HepG2 (cell line): Measurements from ENCODE around the gene NECAP2. TPM values are rescaled to one million over a fixed set of nuclear protein-coding genes. Genes with fewer than 3 reads are reported as not detected.
A peak's percentile ranks its signal among the peaks of the same experiment; 100 is the strongest.

Source experiments
- ADNP ChIP-seq: sonication (generic); formaldehyde crosslinking; IDR thresholded peaks from 2 replicates; pipeline ENCODE4 v1.4.0; 2020; ENCODE audit warnings: missing genetic modification reagents
- AKAP8 ChIP-seq: sonication (generic); formaldehyde crosslinking; IDR thresholded peaks from 2 replicates; pipeline ENCODE4 v1.5.1; 2020; ENCODE audit warnings: mild to moderate bottlenecking, missing genetic modification reagents
- FLYWCH1 ChIP-seq: sonication (generic); formaldehyde crosslinking; IDR thresholded peaks from 2 replicates; pipeline ENCODE4 v1.8.1; 2023; ENCODE audit warnings: mild to moderate bottlenecking, missing genetic modification reagents
- GPN1 ChIP-seq: sonication (generic); formaldehyde crosslinking; IDR thresholded peaks from 2 replicates; pipeline ENCODE4 v1.5.1; 2020; ENCODE audit warnings: missing genetic modification reagents, borderline replicate concordance
- HNF4A ChIP-seq: sonication (generic); formaldehyde crosslinking; IDR thresholded peaks from 2 replicates; pipeline ENCODE4 v1.4.0; 2020; ENCODE audit warnings: missing genetic modification reagents
- HOXA7 ChIP-seq: sonication (generic); formaldehyde crosslinking; IDR thresholded peaks from 2 replicates; pipeline ENCODE4 v1.8.1; 2022; ENCODE audit warnings: mild to moderate bottlenecking, missing genetic modification reagents, moderate library complexity
- NAIF1 ChIP-seq: sonication (generic); formaldehyde crosslinking; IDR thresholded peaks from 2 replicates; pipeline ENCODE4 v1.5.0; 2020; ENCODE audit warnings: mild to moderate bottlenecking, missing genetic modification reagents, borderline replicate concordance
- NR2F6 ChIP-seq, 2 experiments: IDR thresholded peaks; 2 replicates each; pipeline ENCODE4 v1.6.1; 2016; ENCODE audit warnings: antibody characterized with exemption in 1 of 2, mild to moderate bottlenecking in 1 of 2
- RFX1 ChIP-seq: fragments of 450-650 bp; IDR thresholded peaks from 2 replicates; pipeline ENCODE4 v1.6.1; 2017
- SALL1 ChIP-seq: sonication (generic); formaldehyde crosslinking; IDR thresholded peaks from 2 replicates; pipeline ENCODE4 v1.8.0; 2022; ENCODE audit warnings: mild to moderate bottlenecking, missing genetic modification reagents
- SALL2 ChIP-seq: sonication (generic); formaldehyde crosslinking; IDR thresholded peaks from 2 replicates; pipeline ENCODE4 v1.8.1; 2023; ENCODE audit warnings: mild to moderate bottlenecking, missing genetic modification reagents, inconsistent platforms
- SNAPC2 ChIP-seq: sonication (generic); formaldehyde crosslinking; IDR thresholded peaks from 2 replicates; pipeline ENCODE4 v1.8.1; 2022; ENCODE audit warnings: mild to moderate bottlenecking, missing genetic modification reagents
- SOX5 ChIP-seq: IDR thresholded peaks from 2 replicates; pipeline ENCODE4 v1.6.1; 2016; ENCODE audit warnings: borderline replicate concordance
- SP5 ChIP-seq: IDR thresholded peaks from 2 replicates; pipeline ENCODE4 v1.6.1; 2016; ENCODE audit warnings: low read depth, borderline replicate concordance
- SRY ChIP-seq: sonication (generic); formaldehyde crosslinking; IDR thresholded peaks from 2 replicates; pipeline ENCODE4 v1.8.0; 2022; ENCODE audit warnings: mild to moderate bottlenecking, missing genetic modification reagents
- SYNCRIP ChIP-seq: fragments of 200-400 bp; formaldehyde crosslinking; IDR thresholded peaks from 2 replicates; pipeline ENCODE4 v1.6.1; 2018; ENCODE audit warnings: mild to moderate bottlenecking, low read depth, low read length; ENCODE audit not compliant: insufficient read depth
- TAF1 ChIP-seq: sonication (generic); formaldehyde crosslinking; IDR thresholded peaks from 2 replicates; pipeline ENCODE4 v1.4.0; 2020; ENCODE audit warnings: missing genetic modification reagents
- ZNF10 ChIP-seq: sonication (generic); formaldehyde crosslinking; IDR thresholded peaks from 2 replicates; pipeline ENCODE4 v1.4.0; 2020; ENCODE audit warnings: mild to moderate bottlenecking, low read depth, missing genetic modification reagents, borderline replicate concordance
- ZNF264 ChIP-seq: sonication (generic); formaldehyde crosslinking; IDR thresholded peaks from 2 replicates; pipeline ENCODE4 v1.4.0; 2020; ENCODE audit warnings: missing genetic modification reagents
- ZNF331 ChIP-seq: sonication (generic); formaldehyde crosslinking; IDR thresholded peaks from 2 replicates; pipeline ENCODE4 v1.4.0; 2020; ENCODE audit warnings: missing genetic modification reagents
- ZNF44 ChIP-seq: sonication (generic); formaldehyde crosslinking; IDR thresholded peaks from 2 replicates; pipeline ENCODE4 v1.5.1; 2020; ENCODE audit warnings: mild to moderate bottlenecking, missing genetic modification reagents
- ZNF557 ChIP-seq: sonication (generic); formaldehyde crosslinking; IDR thresholded peaks from 2 replicates; pipeline ENCODE4 v1.4.0; 2020; ENCODE audit warnings: missing genetic modification reagents
- ZNF644 ChIP-seq: IDR thresholded peaks from 2 replicates; pipeline ENCODE4 v1.6.1; 2016; ENCODE audit warnings: low read depth
- ZSCAN21 ChIP-seq: sonication (generic); formaldehyde crosslinking; IDR thresholded peaks from 2 replicates; pipeline ENCODE4 v1.8.0; 2022; ENCODE audit warnings: mild to moderate bottlenecking, missing genetic modification reagents, moderate library complexity, borderline replicate concordance
- ZSCAN25 ChIP-seq: sonication (generic); formaldehyde crosslinking; IDR thresholded peaks from 2 replicates; pipeline ENCODE4 v1.8.0; 2022; ENCODE audit warnings: mild to moderate bottlenecking, missing genetic modification reagents
- polyA plus RNA-seq, 8 experiments: library from polyadenylated mRNA; depleted of rRNA in 3 of 8; stranded (reverse) in 7 of 8; unstranded in 1 of 8; fragments of >200 nt; fragmentation: Illumina TruSeq in 4 of 8; extraction: Trizol in 4 of 8; gene quantifications; 2 replicates each; pipeline versions ENCODE4 v1.2.1 to v1.2.3, GENCODE V29; 2011 to 2016; ENCODE audit warnings: low read depth in 4 of 8, missing spikeins in 1 of 8, mixed read lengths in 1 of 8; ENCODE audit not compliant: insufficient read depth in 1 of 8
- total RNA-seq, 5 experiments: library from RNA; depleted of rRNA; stranded (reverse); fragments of >200 nt; fragmentation: Illumina TruSeq; extraction: Trizol; gene quantifications; 2 replicates each; pipeline ENCODE4 v1.2.3, GENCODE V29; 2016; ENCODE audit warnings: low read depth in 1 of 5
- TF ChIP-seq, protein P1 (sequence below): IDR thresholded peaks from 2 replicates; pipeline ENCODE4 v1.6.1; 2018; ENCODE audit warnings: missing genetic modification reagents, mild to moderate bottlenecking, missing compliant biosample characterization
- TF ChIP-seq, protein P2 (sequence below): sonication (generic); formaldehyde crosslinking; IDR thresholded peaks from 2 replicates; pipeline ENCODE4 v1.4.0; 2020; ENCODE audit warnings: low read depth, mild to moderate bottlenecking, missing genetic modification reagents
- TF ChIP-seq, protein P3 (sequence below), 2 experiments: IDR thresholded peaks; 2 replicates each; pipeline ENCODE4 v1.6.1; 2011 to 2012; ENCODE audit warnings: low read length in 2 of 2, borderline replicate concordance in 1 of 2, low read depth in 1 of 2, mild to moderate bottlenecking in 1 of 2, moderate library complexity in 1 of 2
- TF ChIP-seq, protein P4 (sequence below): sonication (generic); formaldehyde crosslinking; IDR thresholded peaks from 2 replicates; pipeline ENCODE4 v1.4.0; 2020; ENCODE audit warnings: missing genetic modification reagents

The NECAP2 gene
- total and polyA plus RNA-seq, 2 of the 13 experiments (the other 11 are each of a cell fraction or from before 2014, with no cell fraction given), result 38.5 to 52.3 TPM

DNA sequence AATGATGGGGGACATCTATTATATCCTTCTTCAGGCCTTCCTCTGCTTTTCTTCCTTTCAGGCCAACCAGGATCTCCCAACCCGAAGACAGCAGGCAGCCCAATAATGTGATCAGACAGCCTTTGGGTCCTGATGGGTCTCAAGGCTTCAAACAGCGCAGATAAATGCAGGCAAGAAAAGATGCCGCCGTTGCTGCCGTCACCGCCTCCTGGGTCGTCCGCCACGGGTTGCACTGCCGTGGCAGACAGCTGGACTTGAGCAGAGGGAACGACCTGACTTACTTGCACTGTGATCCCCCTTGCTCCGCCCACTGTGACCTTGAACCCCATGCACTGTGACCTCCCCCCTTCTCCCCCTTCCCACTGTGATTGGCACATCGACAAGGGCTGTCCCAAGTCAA, 45.5 kb upstream of the NECAP2 start (continued):
- TF ChIP-seq ZNF10 (CRISPR knock-in tag), result no peak
- TF ChIP-seq ZSCAN21 (CRISPR knock-in tag), result no peak
- TF ChIP-seq SYNCRIP, result no peak
- TF ChIP-seq ZNF264 (CRISPR knock-in tag), result no peak
- TF ChIP-seq ADNP, result no peak
- TF ChIP-seq GPN1 (CRISPR knock-in tag), result no peak
- no peak for TF ChIP-seq SOX5 (CRISPR knock-in tag)
- TF ChIP-seq, protein P1, sequence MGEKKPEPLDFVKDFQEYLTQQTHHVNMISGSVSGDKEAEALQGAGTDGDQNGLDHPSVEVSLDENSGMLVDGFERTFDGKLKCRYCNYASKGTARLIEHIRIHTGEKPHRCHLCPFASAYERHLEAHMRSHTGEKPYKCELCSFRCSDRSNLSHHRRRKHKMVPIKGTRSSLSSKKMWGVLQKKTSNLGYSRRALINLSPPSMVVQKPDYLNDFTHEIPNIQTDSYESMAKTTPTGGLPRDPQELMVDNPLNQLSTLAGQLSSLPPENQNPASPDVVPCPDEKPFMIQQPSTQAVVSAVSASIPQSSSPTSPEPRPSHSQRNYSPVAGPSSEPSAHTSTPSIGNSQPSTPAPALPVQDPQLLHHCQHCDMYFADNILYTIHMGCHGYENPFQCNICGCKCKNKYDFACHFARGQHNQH, result no peak
- no peak for TF ChIP-seq ZNF644 (CRISPR knock-in tag)
- TF ChIP-seq NAIF1 (CRISPR knock-in tag), result no peak
- TF ChIP-seq SNAPC2 (CRISPR knock-in tag), result no peak
- no peak for TF ChIP-seq ZNF331 (CRISPR knock-in tag)
- TF ChIP-seq SALL2 (CRISPR knock-in tag), result no peak
- TF ChIP-seq FLYWCH1 (CRISPR knock-in tag), result no peak
- no peak for TF ChIP-seq ZSCAN25
- no peak for TF ChIP-seq SRY (CRISPR knock-in tag)
- TF ChIP-seq, protein P2, sequence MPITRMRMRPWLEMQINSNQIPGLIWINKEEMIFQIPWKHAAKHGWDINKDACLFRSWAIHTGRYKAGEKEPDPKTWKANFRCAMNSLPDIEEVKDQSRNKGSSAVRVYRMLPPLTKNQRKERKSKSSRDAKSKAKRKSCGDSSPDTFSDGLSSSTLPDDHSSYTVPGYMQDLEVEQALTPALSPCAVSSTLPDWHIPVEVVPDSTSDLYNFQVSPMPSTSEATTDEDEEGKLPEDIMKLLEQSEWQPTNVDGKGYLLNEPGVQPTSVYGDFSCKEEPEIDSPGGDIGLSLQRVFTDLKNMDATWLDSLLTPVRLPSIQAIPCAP, result no peak
- no peak for TF ChIP-seq TAF1 (CRISPR knock-in tag)
- no peak for TF ChIP-seq HOXA7 (CRISPR knock-in tag)
- TF ChIP-seq HNF4A (CRISPR knock-in tag), result peak; percentile 36; the same call in 1 of the 2 replicates
- TF ChIP-seq ZNF44, result no peak
- no peak for TF ChIP-seq SALL1 (CRISPR knock-in tag)
- TF ChIP-seq SP5 (CRISPR knock-in tag), result peak; percentile 47; the same call in 1 of the 2 replicates
- TF ChIP-seq AKAP8 (CRISPR knock-in tag), result peak; percentile 51; the same call in 1 of the 2 replicates
- TF ChIP-seq RFX1, result no peak
- no peak for TF ChIP-seq ZNF557 (CRISPR knock-in tag)
- TF ChIP-seq NR2F6 (IDR thresholded peaks at IDR 0.05), result peak; percentile 19; the same call in 1 of the 2 replicates
- TF ChIP-seq NR2F6 (CRISPR knock-in tag; IDR thresholded peaks at IDR 0.05), result 0 out of 2 replicates have a peak, but pooled peaks have one; percentile 16
- TF ChIP-seq, protein P3, sequence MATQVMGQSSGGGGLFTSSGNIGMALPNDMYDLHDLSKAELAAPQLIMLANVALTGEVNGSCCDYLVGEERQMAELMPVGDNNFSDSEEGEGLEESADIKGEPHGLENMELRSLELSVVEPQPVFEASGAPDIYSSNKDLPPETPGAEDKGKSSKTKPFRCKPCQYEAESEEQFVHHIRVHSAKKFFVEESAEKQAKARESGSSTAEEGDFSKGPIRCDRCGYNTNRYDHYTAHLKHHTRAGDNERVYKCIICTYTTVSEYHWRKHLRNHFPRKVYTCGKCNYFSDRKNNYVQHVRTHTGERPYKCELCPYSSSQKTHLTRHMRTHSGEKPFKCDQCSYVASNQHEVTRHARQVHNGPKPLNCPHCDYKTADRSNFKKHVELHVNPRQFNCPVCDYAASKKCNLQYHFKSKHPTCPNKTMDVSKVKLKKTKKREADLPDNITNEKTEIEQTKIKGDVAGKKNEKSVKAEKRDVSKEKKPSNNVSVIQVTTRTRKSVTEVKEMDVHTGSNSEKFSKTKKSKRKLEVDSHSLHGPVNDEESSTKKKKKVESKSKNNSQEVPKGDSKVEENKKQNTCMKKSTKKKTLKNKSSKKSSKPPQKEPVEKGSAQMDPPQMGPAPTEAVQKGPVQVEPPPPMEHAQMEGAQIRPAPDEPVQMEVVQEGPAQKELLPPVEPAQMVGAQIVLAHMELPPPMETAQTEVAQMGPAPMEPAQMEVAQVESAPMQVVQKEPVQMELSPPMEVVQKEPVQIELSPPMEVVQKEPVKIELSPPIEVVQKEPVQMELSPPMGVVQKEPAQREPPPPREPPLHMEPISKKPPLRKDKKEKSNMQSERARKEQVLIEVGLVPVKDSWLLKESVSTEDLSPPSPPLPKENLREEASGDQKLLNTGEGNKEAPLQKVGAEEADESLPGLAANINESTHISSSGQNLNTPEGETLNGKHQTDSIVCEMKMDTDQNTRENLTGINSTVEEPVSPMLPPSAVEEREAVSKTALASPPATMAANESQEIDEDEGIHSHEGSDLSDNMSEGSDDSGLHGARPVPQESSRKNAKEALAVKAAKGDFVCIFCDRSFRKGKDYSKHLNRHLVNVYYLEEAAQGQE (IDR thresholded peaks at IDR 0.05; ENCODE audit: borderline replicate concordance in 1 of 2, low read depth in 1 of 2, low read length in 2 of 2), result no peak
- TF ChIP-seq, protein P4, sequence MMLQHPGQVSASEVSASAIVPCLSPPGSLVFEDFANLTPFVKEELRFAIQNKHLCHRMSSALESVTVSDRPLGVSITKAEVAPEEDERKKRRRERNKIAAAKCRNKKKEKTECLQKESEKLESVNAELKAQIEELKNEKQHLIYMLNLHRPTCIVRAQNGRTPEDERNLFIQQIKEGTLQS (CRISPR knock-in tag), result no peak
